ENCODE measurements around the gene FNIP1.
"Not testable (repeated sequence)": the region's sequence is repeated elsewhere in the genome, so short reads cannot be mapped to it uniquely, and the experiment has no call there.

FNIP1 gene

GRCh38 chr5:131749723-131750470 is 46.9 kb downstream of the FNIP1 start:
- no peak for DNase-seq (ENCODE audit: low spot score)

- DNase-seq (ENCODE audit: low spot score): no peak
Observed at GRCh38 chr5:131749138-131749537, 47.7 kb downstream of the FNIP1 start.

GRCh38 chr5:131747180-131748105 is 49.4 kb downstream of the FNIP1 start:
- DNase-seq (ENCODE audit: low spot score): no peak

- DNase-seq (ENCODE audit: low spot score): no peak
Observed at GRCh38 chr5:131746423-131746822, 50.4 kb downstream of the FNIP1 start.

GRCh38 chr5:131745703-131746102 is 51.1 kb downstream of the FNIP1 start:
- no peak for DNase-seq (ENCODE audit: low spot score)

GRCh38 chr5:131745155-131745554 is 51.7 kb downstream of the FNIP1 start:
- DNase-seq (ENCODE audit: low spot score): no peak

GRCh38 chr5:131740477-131740876 is 56.3 kb downstream of the FNIP1 start:
- DNase-seq (ENCODE audit: low spot score): no peak

GRCh38 chr5:131735393-131735792 is 61.4 kb downstream of the FNIP1 start:
- DNase-seq (ENCODE audit: low spot score): no peak

- not testable (repeated sequence) for DNase-seq (ENCODE audit: low spot score)
Observed at GRCh38 chr5:131734939-131735338, 61.9 kb downstream of the FNIP1 start.

GRCh38 chr5:131729292-131729691 is 67.5 kb downstream of the FNIP1 start:
- not testable (repeated sequence) for DNase-seq (ENCODE audit: low spot score)

GRCh38 chr5:131724089-131724488 is 72.7 kb downstream of the FNIP1 start:
- DNase-seq (ENCODE audit: low spot score): not testable (repeated sequence)

GRCh38 chr5:131720714-131721113 is 76.1 kb downstream of the FNIP1 start:
- no peak for DNase-seq (ENCODE audit: low spot score)

- no peak for DNase-seq (ENCODE audit: low spot score)
Observed at GRCh38 chr5:131719564-131719963, 77.3 kb downstream of the FNIP1 start.

GRCh38 chr5:131718487-131719014 is 78.3 kb downstream of the FNIP1 start:
- DNase-seq (ENCODE audit: low spot score): no peak

- DNase-seq (ENCODE audit: low spot score): not testable (repeated sequence)
Observed at GRCh38 chr5:131717164-131717563, 79.7 kb downstream of the FNIP1 start.

GRCh38 chr5:131716650-131717049 is 80.2 kb downstream of the FNIP1 start:
- DNase-seq (ENCODE audit: low spot score): no peak

GRCh38 chr5:131710391-131710790 is 86.4 kb downstream of the FNIP1 start:
- DNase-seq (ENCODE audit: low spot score): no peak

- no peak for DNase-seq (ENCODE audit: low spot score)
Observed at GRCh38 chr5:131709043-131709442, 87.8 kb downstream of the FNIP1 start.

GRCh38 chr5:131706281-131706680 is 90.5 kb downstream of the FNIP1 start:
- DNase-seq (ENCODE audit: low spot score): no peak

- DNase-seq (ENCODE audit: low spot score): no peak
Observed at GRCh38 chr5:131694926-131695325, 101.9 kb downstream of the FNIP1 start.

GRCh38 chr5:131693894-131694293 is 102.9 kb downstream of the FNIP1 start:
- no peak for DNase-seq (ENCODE audit: low spot score)

GRCh38 chr5:131685516-131686171 is 111.2 kb downstream of the FNIP1 start:
- no peak for DNase-seq (ENCODE audit: low spot score)

Measured in Ammon's horn (tissue), 1 donor.